ENCODE measurements around the gene ENG. TPM values are rescaled to one million over a fixed set of nuclear protein-coding genes. Genes with fewer than 3 reads are reported as not detected.

The ENG gene
- total RNA-seq, 1 experiment from 2014 or later: 0.18 TPM

- Mint-ChIP-seq H3K4me1 (ENCODE audit: low read depth, unreplicated experiment) (no peaks in the 10 kb centered on the region), H3K9me3 (ENCODE audit: unreplicated experiment) (no peaks in the 10 kb centered on the region), H3K27ac (ENCODE audit: unreplicated experiment) (no peak overlapping the region), H3K4me3 (ENCODE audit: unreplicated experiment) (no peak overlapping the region), H3K27me3 (ENCODE audit: insufficient read depth, unreplicated experiment) (no peaks in the 10 kb centered on the region), H3K36me3 (ENCODE audit: insufficient read depth, unreplicated experiment) (peaks cover 25% of the 10 kb centered on the region)
- H3K4me1 ChIP-seq: no peaks in the 10 kb centered on the region
- H3K9me3 ChIP-seq: no peaks in the 10 kb centered on the region
- TF ChIP-seq CTCF (IDR thresholded peaks at IDR 0.05; ENCODE audit: insufficient read depth in 1 of 2, low read depth in 1 of 2, low read length in 1 of 2, severe bottlenecking in 1 of 2, unreplicated experiment in 1 of 2): no peak
- CTCF ChIA-PET: no interaction called here
- no peak overlapping the region for H3K4me3 ChIP-seq (ENCODE audit: low read depth, low read length)
- POLR2A ChIA-PET: no interaction called here
- no peaks in the 10 kb centered on the region for H3K27me3 ChIP-seq (replicated peaks; ENCODE audit: control insufficient read depth, insufficient read depth, low read length)
- H3K36me3 ChIP-seq (ENCODE audit: control insufficient read depth, insufficient read depth, low read length): peaks cover 1% of the 10 kb centered on the region; the same call in 1 of the 2 replicates
- DNase-seq: no peak
- BruUV-seq (replicated peaks): no TSS peak
- intact Hi-C loops (cut with micrococcal nuclease; ENCODE audit: unreplicated experiment): no loop called here
These were observed 38.7 kb downstream of the ENG start for GRCh38 chr9:127815512-127816361.

DNA sequence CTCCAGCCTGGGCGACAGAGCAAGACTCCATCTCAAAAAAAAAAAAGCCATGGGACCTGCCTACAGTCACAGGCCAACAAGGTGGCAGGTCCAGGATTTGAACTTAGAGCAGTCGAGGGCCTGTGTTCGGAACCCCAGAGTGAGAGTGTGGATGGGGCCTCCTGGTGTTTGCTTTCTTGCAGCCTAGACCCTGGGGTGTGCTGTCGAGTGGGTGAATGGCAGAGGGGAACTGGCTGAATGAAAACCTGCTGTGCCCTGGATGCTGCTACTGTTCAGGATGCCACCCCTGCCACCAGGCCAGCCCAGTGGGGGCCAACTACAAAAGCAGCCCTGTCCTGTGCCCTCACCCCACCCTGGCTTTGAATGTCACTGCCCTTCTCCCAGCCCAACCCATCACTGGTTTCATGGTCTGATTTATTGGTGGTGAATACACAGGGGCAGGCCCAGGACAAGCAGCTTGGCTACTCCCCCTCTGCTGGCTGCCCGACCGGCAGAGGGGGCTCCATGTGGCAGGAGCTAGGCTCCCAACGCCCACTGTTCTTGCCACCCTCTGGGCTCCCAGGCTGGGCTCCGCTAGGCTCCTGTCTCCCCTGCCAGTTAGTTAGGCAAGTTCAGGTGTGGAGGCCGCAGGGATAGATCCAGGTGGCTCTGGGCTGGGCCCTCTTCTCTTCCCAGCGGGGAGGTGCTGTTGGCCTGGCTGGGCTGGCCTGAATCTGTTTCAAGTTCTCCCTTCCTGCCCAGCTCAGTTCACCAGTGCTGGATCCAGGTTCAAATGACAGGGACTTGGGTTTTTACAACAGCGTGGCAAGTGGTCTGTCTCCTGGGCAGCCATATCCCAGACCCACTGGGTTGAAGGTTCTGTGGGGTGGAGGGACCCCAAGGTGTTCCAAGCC lies 39.6 kb downstream of the ENG start:
- no peaks in the 10 kb centered on the region for H3K9me3 Mint-ChIP-seq (ENCODE audit: unreplicated experiment)
- BruUV-seq (replicated peaks): no TSS peak
- no peak for DNase-seq
- CTCF ChIA-PET: no interaction called here
- Histone ChIP-seq H3K27me3 (replicated peaks; ENCODE audit: control insufficient read depth, insufficient read depth, low read length) (no peaks in the 10 kb centered on the region), H3K4me1 (no peaks in the 10 kb centered on the region), H3K36me3 (ENCODE audit: control insufficient read depth, insufficient read depth, low read length) (peaks cover 3% of the 10 kb centered on the region), H3K9me3 (no peaks in the 10 kb centered on the region), H3K4me3 (ENCODE audit: low read depth, low read length) (no peak overlapping the region)
- no peak for TF ChIP-seq CTCF (IDR thresholded peaks at IDR 0.05; ENCODE audit: insufficient read depth in 1 of 2, low read depth in 1 of 2, low read length in 1 of 2, severe bottlenecking in 1 of 2, unreplicated experiment in 1 of 2)
- no peak overlapping the region for H3K4me3 Mint-ChIP-seq (ENCODE audit: unreplicated experiment)
- no peaks in the 10 kb centered on the region for H3K27me3 Mint-ChIP-seq (ENCODE audit: insufficient read depth, unreplicated experiment)
- H3K4me1 Mint-ChIP-seq (ENCODE audit: low read depth, unreplicated experiment): no peaks in the 10 kb centered on the region
- POLR2A ChIA-PET: interaction anchor here (1.1 kb wide), 1 partner anchor 12 kb away, joined by 8 read pairs; no protein-coding TSS in a partner anchor
- H3K27ac Mint-ChIP-seq (ENCODE audit: unreplicated experiment): no peak overlapping the region
- intact Hi-C loops (cut with micrococcal nuclease; ENCODE audit: unreplicated experiment): no loop called here
- peaks cover 31% of the 10 kb centered on the region for H3K36me3 Mint-ChIP-seq (ENCODE audit: insufficient read depth, unreplicated experiment)

DNA sequence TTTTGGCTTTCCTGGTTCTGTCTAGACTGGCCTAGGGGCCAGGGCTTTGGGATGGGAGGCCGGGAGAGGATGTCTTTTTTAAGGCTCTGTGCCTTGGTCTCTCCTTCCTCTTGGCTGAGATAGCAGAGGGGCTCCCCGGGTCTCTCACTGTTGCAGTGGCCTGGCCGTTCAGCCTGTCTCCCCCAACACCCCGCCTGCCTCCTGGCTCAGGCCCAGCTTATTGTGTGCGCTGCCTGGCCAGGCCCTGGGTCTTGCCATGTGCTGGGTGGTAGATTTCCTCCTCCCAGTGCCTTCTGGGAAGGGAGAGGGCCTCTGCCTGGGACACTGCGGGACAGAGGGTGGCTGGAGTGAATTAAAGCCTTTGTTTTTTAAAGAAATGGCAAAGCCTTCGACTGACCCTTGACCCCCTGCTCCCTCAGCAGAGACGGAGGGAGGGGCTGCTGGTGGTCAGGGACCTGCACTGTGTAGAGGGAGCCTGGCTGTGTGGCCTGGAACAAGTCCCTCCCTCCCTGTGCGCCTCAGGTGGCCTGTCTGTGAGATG lies 40.7 kb downstream of the ENG start:
- Histone ChIP-seq H3K9me3 (no peaks in the 10 kb centered on the region), H3K27me3 (replicated peaks; ENCODE audit: control insufficient read depth, insufficient read depth, low read length) (no peaks in the 10 kb centered on the region), H3K36me3 (ENCODE audit: control insufficient read depth, insufficient read depth, low read length) (peaks cover 6% of the 10 kb centered on the region), H3K4me1 (no peaks in the 10 kb centered on the region), H3K4me3 (ENCODE audit: low read depth, low read length) (no peak overlapping the region)
- BruUV-seq (replicated peaks): no TSS peak
- Mint-ChIP-seq H3K4me1 (ENCODE audit: low read depth, unreplicated experiment) (no peaks in the 10 kb centered on the region), H3K36me3 (ENCODE audit: insufficient read depth, unreplicated experiment) (peaks cover 32% of the 10 kb centered on the region), H3K4me3 (ENCODE audit: unreplicated experiment) (no peak overlapping the region), H3K27me3 (ENCODE audit: insufficient read depth, unreplicated experiment) (no peaks in the 10 kb centered on the region), H3K27ac (ENCODE audit: unreplicated experiment) (no peak overlapping the region), H3K9me3 (ENCODE audit: unreplicated experiment) (no peaks in the 10 kb centered on the region)
- DNase-seq: no peak
- intact Hi-C loops (cut with micrococcal nuclease; ENCODE audit: unreplicated experiment): no loop called here
- CTCF ChIA-PET: no interaction called here
- POLR2A ChIA-PET: interaction anchor here (1.1 kb wide), 1 partner anchor 10 kb away, joined by 8 read pairs; no protein-coding TSS in a partner anchor
- no peak for TF ChIP-seq CTCF (IDR thresholded peaks at IDR 0.05; ENCODE audit: insufficient read depth in 1 of 2, low read depth in 1 of 2, low read length in 1 of 2, severe bottlenecking in 1 of 2, unreplicated experiment in 1 of 2)

All from Caco-2 (cell line).